ENCODE results near the gene TRAPPC3.

TRAPPC3 gene

GRCh38 chr1:36151134-36151844 is 2.0 kb upstream of the TRAPPC3 start:
- no peak for DNase-seq (ENCODE audit: low read depth)

DNA sequence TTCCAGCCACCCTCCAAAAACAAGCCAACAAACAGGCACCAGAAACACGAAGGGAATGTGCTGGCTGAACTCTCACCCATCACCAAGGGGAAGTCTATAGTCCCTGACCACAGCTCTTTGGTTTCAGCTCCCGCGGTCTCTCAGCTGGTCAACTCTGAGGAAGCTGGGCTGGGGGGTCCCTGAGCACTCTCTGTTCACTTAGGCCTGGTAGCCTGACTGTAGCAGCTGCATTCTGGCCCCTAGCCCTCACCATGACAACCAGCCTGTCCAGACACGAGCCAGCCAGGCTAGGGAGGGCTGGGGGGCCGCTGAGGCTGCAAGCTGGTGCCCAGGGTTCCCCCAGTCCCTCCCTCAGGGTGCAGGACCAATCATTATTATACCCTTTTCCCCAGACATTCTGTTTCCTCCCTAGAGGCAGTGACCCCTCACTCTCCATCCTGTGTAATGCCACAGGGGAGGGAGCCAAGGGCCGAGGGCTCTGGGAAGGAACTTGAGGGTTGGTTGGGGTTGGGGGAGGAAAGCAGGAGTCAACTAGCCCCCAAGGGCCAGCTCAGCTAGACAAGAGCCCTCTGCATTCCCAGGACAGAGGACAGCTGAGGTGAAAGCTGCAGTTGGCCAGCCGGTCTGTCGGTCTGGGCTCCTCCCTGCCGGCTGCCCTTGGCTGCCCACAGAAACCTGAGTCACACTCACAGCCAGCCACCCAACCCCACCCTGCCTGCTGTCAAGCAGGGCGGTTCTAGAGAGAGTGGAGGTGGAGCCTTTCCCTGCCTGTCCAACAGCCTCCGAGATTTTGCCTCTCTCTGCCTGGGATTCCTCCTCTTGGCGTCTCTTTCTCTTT is 1.2 kb upstream of the TRAPPC3 start:
- peak; percentile 55 for DNase-seq (ENCODE audit: low read depth)

DNA sequence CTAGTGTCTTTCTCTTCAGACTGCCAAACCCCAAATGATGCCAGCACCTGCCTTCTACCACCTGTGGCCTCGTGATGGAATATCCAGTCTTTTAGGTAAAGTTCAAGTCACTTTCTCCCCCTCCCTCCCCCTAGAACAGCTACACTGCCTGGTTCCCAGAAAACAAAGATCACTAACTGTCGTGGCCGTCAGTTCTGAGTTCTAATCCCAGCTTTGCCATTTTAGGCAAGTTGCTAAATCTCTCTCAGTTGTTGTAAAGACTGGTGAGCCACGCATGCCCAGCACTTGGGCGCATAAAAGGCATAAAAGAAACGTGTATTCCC is 648 bp upstream of the TRAPPC3 start:
- DNase-seq (ENCODE audit: low read depth): no peak

DNA sequence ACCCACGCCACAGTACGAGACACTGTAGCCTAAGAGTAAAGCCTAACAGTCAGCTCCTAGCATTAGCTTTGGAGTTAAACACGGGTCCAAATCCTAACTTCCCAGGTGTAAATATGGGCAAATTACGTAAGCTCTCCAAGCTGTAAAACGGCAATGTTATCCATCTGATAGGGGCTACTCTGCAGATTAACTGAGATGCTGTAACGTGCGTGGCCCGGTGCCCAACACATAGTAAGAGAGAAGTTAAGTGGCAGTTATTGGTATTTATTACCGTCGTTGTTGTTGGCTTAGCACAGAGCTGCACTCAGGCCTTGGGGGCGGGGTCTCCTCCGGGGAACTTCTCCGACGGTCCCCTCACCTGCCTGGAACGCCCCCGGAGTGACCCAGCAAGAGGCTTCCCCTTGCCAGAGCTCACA is 457 bp downstream of the TRAPPC3 start:
- no peak for DNase-seq (ENCODE audit: low read depth)

- no peak for DNase-seq (ENCODE audit: low read depth)
These were observed 4.9 kb downstream of the TRAPPC3 start for GRCh38 chr1:36144413-36144812.

DNA sequence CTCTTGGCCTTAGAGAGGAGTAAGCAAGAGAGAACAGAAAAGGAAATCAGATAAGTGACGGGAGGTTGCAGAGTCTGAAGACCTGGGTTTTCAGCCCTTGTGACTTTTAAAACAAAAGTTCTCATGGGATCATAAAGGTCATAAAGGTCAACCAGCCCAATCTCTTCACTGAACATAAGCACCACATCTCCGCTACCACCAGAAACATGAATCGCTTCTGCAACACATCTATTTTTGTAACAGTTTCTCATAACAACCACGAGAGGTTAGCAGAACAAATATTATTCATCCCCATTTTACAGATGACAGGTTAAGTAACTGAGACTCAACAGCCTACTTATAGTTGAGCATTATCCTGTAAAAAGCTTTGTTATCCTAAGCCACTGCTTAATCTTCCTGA is 5.9 kb downstream of the TRAPPC3 start:
- DNase-seq (ENCODE audit: low read depth): no peak

GRCh38 chr1:36142121-36142520 is 7.2 kb downstream of the TRAPPC3 start:
- DNase-seq (ENCODE audit: low read depth): no peak

DNA sequence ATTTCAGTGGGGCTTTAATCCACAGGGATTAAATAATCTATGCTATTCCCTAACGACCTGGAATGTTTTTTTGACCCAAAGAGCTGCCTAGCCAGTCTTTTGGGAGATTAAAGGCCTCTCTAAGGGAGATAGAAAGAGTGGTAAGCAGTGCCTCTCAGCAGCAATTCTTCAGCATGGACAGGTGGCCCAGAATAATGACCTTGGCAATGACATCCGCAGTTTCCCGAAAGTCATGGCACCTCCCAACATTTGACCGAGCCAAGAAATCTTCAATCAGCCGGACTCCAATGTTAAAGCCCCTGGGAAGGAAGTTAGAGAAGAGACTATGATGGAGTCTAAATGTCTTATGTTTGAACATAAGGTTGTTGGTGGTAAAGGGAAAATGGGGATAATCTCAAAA is 9.8 kb downstream of the TRAPPC3 start:
- DNase-seq (ENCODE audit: low read depth): no peak

DNA sequence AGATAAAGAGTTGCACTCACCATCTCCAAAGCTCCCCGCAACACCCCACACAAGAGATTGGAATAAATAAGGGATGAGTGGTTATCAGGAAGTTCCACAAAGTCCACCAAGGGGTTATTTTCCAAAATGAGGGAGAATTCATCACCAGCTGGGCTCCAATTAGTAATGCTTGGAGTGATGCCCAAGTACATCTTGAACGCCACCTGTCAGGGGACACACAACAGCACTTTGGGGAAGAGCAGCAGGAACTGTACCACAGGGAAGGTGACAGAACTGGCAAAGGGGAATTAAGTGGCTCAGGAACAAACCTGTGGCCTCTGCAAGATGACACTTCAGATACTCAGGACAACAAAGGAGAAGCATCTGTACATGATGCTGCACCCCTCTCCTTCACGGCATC is 11.5 kb downstream of the TRAPPC3 start:
- DNase-seq (ENCODE audit: low read depth): no peak

DNA sequence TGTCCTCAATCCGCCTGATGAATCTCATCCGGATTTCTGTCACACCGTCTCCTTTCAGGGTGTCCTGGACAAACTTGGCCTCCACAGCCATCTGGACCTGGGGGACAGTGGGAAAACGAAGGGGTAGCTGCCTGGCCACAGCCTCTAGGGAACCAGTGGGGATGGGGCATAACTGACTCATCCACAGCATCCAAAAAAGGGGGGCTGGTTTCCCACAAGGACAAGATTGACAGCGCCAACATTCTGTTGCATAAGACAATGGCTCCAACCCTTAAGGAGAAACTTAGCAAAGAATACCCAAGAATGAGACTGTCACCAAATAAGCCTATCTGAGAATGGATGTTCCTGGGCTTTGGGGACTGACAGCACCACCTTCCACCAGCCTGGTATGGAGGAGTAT is 12.1 kb downstream of the TRAPPC3 start:
- DNase-seq (ENCODE audit: low read depth): no peak

DNA sequence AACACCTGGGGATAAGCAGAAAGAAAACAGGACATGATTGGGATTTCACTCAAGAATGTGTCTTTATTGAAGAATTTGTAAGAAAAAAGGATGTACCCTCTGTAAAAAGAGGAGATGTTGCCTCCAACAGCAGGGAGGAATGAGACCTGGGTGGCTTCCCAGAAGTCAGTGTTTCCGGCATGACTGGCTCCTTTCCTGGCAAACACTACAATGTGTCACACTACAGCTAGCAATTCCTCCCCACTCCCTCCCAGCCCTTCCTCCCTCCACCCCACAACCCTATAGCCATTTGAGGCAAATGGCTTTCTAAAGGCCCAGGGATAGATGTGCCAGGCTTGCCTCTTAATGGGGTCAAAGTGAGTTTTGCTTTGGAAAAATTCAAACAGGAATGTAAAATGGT is 12.8 kb downstream of the TRAPPC3 start:
- DNase-seq (ENCODE audit: low read depth): no peak

DNA sequence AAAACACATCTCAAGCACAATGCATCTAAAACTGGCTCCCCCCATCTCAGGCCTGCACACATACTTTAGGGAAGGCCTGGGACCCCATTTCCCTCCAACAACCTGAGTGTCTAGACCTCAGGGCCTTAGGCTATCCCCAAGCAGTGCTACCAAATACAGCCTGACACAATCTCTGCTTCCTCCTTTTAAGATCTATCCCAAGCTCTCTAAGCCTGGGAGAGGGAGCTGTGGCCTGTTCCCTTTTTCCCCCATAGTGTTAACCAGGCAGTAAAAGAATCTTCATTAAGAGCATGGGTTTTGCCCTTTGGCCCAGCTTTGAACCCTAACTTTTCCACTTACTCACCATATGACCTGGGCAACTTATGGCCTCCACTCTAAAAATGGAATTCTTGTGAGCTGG is 13.5 kb downstream of the TRAPPC3 start:
- DNase-seq (ENCODE audit: low read depth): no peak

DNA sequence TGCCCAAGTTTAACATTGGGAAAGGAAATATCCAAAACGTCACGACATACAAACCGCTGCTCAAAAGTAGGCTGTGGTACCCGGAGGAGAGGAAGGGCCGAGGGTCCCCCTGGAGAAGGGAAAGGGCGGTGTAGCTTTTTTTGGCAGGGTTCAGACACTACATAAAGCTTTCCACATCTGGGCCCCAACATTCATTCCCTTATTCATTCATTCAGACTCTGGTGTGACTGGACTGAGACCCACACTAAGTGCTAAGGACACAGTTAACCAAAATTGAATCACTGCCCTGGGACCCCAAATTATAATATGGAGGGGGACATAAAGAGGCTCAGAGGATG is 14.0 kb downstream of the TRAPPC3 start:
- no peak for DNase-seq (ENCODE audit: low read depth)

DNA sequence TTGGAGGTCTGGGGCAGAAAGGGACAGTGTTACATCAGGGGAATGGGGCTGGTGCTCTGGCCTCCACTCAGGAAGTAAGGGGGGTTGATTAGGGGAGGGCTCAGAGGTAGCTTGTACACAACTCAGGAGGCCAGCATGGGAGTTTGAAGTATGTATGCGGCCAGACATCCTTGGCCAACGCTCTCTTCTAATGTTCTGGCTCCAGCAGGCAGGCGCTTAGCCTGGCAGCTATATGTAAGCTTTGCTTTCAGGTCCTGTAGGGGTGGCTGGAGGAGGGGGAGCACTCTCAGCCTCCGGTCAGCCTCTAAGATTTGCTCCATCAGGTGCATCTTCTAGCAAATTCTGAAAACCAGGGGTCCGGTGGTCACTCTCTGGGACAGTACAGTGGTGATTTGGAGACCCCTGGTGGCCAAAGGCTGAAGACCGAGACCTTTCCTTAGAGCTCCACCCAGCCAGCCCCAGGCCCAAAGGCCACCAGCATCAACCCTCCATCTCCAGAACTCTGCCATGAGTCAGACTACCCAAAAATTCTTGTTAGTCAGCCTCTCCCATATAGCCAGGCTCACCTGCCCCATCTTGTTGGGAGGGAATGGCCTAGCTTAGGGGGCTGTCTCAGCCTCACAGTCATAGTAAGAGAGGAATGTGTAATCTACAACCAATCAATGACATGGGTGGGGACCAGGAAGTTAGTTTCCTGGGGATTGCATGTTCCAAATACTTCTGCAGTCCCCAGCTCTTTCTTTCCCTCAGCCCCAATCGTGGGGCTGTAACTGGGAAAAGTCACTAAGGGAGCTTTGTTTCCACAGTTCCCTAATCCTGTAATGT is 14.6 kb downstream of the TRAPPC3 start:
- DNase-seq (ENCODE audit: low read depth): no peak

DNA sequence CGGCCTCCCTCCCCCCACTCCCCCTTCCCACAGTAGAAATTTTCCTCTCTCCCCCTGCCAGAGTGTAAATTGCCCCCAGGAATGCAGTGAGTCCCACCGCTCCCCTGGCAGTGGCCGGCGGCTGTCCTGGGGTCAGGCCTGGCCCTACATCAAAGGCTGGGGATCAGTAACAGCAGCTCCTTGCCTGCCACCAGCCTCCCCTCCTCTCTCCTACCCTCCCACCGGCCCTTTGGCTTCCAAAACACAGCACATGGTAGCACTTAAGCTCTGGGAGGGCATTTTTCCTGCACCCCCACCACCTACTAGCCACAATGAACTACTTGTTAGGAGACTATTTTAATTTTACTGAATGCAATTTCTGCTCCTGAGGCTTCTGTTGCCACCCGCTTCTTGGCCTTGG is 15.3 kb downstream of the TRAPPC3 start:
- DNase-seq (ENCODE audit: low read depth): no peak

GRCh38 chr1:36133484-36133883 is 15.8 kb downstream of the TRAPPC3 start:
- DNase-seq (ENCODE audit: low read depth): no peak

GRCh38 chr1:36132029-36132428 is 17.3 kb downstream of the TRAPPC3 start:
- no peak for DNase-seq (ENCODE audit: low read depth)

- no peak for DNase-seq (ENCODE audit: low read depth)
These were observed 20.4 kb downstream of the TRAPPC3 start for GRCh38 chr1:36128905-36129206.

DNA sequence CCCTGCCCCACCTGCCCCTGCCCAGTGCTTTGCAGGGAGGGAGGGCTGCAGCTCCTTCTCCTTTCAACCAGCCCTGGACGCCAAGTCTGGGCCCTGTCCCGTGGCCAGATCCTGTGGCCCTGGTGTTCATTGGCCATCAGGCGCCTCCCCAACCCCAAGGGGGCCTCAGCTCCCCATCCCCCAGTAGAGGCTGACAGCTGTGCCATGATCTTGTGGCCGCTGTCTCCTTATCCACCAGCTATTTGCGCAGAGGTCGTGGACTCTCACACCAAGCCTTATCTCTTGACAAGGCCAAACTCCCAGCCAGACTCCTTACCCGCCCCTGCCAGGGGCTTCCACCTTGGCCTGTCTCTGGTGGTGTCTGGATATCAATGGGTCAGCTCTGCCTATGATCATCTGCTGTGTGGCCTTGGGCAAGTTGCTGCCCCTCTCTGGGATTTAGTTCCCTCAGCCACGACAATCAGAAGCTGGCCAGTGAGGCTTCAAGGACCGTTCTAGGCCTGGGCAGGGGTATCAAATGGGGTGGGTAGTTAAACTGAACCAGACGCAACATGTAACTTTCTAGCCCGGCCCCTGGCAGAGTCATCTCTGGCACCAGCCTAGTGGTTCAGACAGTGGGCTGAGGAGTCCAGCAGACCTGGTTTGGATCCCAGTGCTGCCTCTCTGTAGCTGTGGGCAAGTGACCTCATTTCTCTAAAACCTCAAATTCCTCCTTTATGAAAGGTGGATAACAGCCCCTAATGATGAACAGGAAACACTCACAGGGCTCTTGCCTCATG is 21.0 kb downstream of the TRAPPC3 start:
- DNase-seq (ENCODE audit: low read depth): no peak

GRCh38 chr1:36126797-36127500 is 22.3 kb downstream of the TRAPPC3 start:
- DNase-seq (ENCODE audit: low read depth): no peak

DNA sequence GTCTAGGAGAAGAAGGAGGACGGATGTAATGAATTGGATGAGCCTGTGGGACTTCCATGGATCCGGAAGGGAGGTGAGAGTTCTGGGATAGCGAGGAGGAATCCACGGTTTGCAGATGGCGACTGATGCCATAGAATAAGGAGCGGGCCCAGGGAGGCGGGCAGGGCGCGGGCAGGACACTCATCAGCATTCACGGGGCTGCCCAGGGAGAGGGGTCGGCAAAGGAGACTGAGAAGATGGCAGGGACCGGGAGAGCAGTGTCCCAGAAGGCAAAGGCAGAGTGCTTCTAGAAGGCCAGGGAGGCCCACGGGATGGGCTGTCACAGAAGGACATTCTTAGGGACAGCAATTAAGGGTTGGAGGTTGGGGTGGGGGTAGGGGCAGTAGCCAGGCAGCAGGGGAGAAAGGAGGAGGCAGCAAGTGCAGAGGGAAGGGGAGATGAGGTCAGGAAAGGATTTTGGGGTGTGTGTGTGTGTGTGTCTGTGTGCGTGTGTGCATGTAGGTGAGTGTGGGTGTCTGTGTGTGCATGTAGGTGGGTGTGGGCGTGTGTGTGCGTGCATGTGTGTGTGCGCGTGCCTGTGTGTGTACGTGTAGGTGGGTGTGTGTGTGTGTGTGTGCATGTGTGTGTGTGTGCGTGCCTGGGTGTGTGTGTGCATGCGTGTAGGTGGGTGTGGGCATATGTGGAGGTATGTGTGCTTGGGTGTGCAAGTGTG is 23.1 kb downstream of the TRAPPC3 start:
- DNase-seq (ENCODE audit: low read depth): no peak
